ENCODE measurements around the gene GPLD1.

- TF ChIP-seq EZH2 (IDR thresholded peaks at IDR 0.05): no peak
- no peak for TF ChIP-seq POLR2AphosphoS5 (IDR thresholded peaks at IDR 0.05; ENCODE audit: borderline replicate concordance, low read depth, low read length)
Measured at GRCh38 chr6:24489470-24489869, at the start of gene GPLD1.
